LNCaP clone FGC (cell line): ENCODE data around the gene CEMP1.

Source experiments
- DNase-seq: peaks from one replicate; pipeline ENCODE4 v3.0.0-alpha.2; 2011; ENCODE audit warnings: low read depth
- H3K4me3 ChIP-seq: 2 replicates; pipeline ENCODE4 v1.5.1; 2011; ENCODE audit warnings: mild to moderate bottlenecking, low read depth, low read length, control low read depth
- CTCF ChIP-seq: IDR thresholded peaks from 2 replicates; pipeline ENCODE4 v1.5.1; 2012; ENCODE audit warnings: mild to moderate bottlenecking; ENCODE audit not compliant: control insufficient read depth, insufficient read depth; ENCODE audit errors: extremely low read depth

Gene CEMP1

GRCh38 chr16:2492292-2492691, 38.9 kb downstream of the CEMP1 start:
- DNase-seq = no peak
- no peak for TF ChIP-seq CTCF
- no peak overlapping the region for H3K4me3 ChIP-seq

GRCh38 chr16:2490190-2491105, 40.8 kb downstream of the CEMP1 start:
- H3K4me3 ChIP-seq = no peak overlapping the region
- no peak for TF ChIP-seq CTCF
- no peak for DNase-seq

GRCh38 chr16:2489581-2489980, 41.6 kb downstream of the CEMP1 start:
- no peak overlapping the region for H3K4me3 ChIP-seq
- DNase-seq = no peak
- TF ChIP-seq CTCF = no peak

- no peak overlapping the region for H3K4me3 ChIP-seq
- no peak for DNase-seq
- no peak for TF ChIP-seq CTCF
Measured at GRCh38 chr16:2487903-2488531, 43.2 kb downstream of the CEMP1 start.

GRCh38 chr16:2487517-2487842, 43.7 kb downstream of the CEMP1 start:
- no peak for DNase-seq
- no peak for TF ChIP-seq CTCF
- H3K4me3 ChIP-seq = no peak overlapping the region

GRCh38 chr16:2486645-2487516, 44.3 kb downstream of the CEMP1 start:
- H3K4me3 ChIP-seq = no peak overlapping the region
- TF ChIP-seq CTCF = no peak
- no peak for DNase-seq
